ENCODE measurements around the gene PRLH. TPM values are rescaled to one million over a fixed set of nuclear protein-coding genes. Genes with fewer than 3 reads are reported as not detected.

PRLH gene
- total and polyA plus RNA-seq, 4 donors: not detected

GRCh38 chr2:237572742-237573101 lies 6.3 kb downstream of the PRLH start:
- H3K27me3 ChIP-seq (ENCODE audit: control insufficient read depth in 4 of 4, insufficient read depth in 4 of 4, low read length in 3 of 4): no peaks in the 10 kb centered on the region
- H3K9ac ChIP-seq (ENCODE audit: low read depth in 1 of 2, low read length in 2 of 2): no peak overlapping the region
- H3K4me1 ChIP-seq (ENCODE audit: control insufficient read depth in 4 of 4, insufficient read depth in 4 of 4, low read length in 3 of 4): peaks cover 6 to 19% (median 13%) of the 10 kb centered on the region in 4 donors
- H3K4me3 ChIP-seq (ENCODE audit: low read depth in 1 of 3, low read length in 3 of 3): no peak overlapping the region
- peaks cover 3 to 14% (median 11%) of the 10 kb centered on the region in 4 donors for H3K36me3 ChIP-seq (ENCODE audit: control insufficient read depth in 4 of 4, insufficient read depth in 3 of 4, low read depth in 1 of 4, low read length in 3 of 4)
- H3K9me3 ChIP-seq (ENCODE audit: control insufficient read depth in 4 of 4, low read length in 3 of 4): no peaks in the 10 kb centered on the region
- no peak for DNase-seq (ENCODE audit: low spot score)
- WGBS: 85% methylated on average over 4 of the region's 4 CpGs
- TF ChIP-seq JUND (IDR thresholded peaks at IDR 0.05) (no peak), FOXA2 (IDR thresholded peaks at IDR 0.05) (no peak), CTCF (IDR thresholded peaks at IDR 0.05; ENCODE audit: low read depth, low read length, missing input control) (no peak), EGR1 (IDR thresholded peaks at IDR 0.05; ENCODE audit: low read depth in 2 of 2) (no peak), NR2F2 (IDR thresholded peaks at IDR 0.05) (no peak), HNF4G (IDR thresholded peaks at IDR 0.05) (no peak), ZBTB33 (IDR thresholded peaks at IDR 0.05) (no peak), RXRA (IDR thresholded peaks at IDR 0.05) (no peak), RAD21 (IDR thresholded peaks at IDR 0.05) (no peak), ATF3 (IDR thresholded peaks at IDR 0.05) (no peak), FOXA1 (IDR thresholded peaks at IDR 0.05) (no peak), GABPA (IDR thresholded peaks at IDR 0.05 in 1 of 2, conservative IDR thresholded peaks at IDR 0.05 in 1 of 2) (no peak), REST (IDR thresholded peaks at IDR 0.05) (no peak), HNF4A (conservative IDR thresholded peaks at IDR 0.05) (no peak), YY1 (IDR thresholded peaks at IDR 0.05) (no peak), MAX (IDR thresholded peaks at IDR 0.05) (no peak), SP1 (IDR thresholded peaks at IDR 0.05) (no peak), TAF1 (conservative IDR thresholded peaks at IDR 0.05) (no peak)
- H3K27ac ChIP-seq (ENCODE audit: low read depth in 1 of 2, low read length in 2 of 2): peak overlapping the region; percentile 45 to 74

Data from liver (tissue), 9 donors.